LNCAP (cell line): ENCODE measurements around the gene KNG1.

Experiments used
- TF ChIP-seq, protein P1 (sequence below): fragments of 450-650 bp; IDR thresholded peaks from 2 replicates; pipeline ENCODE4 v1.5.1; 2017; ENCODE audit warnings: mild to moderate bottlenecking

Gene KNG1

DNA sequence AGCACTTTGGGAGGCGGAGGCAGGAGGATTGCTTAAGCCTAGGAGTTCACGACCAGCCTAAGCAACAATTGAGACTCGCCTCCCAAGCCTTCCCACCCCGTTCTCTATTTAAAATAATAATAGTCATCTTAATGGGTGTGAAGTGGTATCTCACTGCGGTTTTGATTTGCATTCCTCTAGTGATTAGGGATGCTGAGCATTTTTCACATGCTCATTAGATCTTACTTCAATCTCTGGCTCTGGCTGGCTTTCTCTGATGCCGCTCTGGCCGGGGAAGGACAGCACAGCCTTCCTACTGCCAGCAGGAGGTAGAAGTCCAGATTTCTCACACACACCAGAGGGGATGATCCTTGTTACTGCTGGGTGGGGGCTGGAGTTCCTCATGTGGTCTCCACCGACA lies 58.8 kb downstream of the KNG1 start:
- TF ChIP-seq, protein P1, sequence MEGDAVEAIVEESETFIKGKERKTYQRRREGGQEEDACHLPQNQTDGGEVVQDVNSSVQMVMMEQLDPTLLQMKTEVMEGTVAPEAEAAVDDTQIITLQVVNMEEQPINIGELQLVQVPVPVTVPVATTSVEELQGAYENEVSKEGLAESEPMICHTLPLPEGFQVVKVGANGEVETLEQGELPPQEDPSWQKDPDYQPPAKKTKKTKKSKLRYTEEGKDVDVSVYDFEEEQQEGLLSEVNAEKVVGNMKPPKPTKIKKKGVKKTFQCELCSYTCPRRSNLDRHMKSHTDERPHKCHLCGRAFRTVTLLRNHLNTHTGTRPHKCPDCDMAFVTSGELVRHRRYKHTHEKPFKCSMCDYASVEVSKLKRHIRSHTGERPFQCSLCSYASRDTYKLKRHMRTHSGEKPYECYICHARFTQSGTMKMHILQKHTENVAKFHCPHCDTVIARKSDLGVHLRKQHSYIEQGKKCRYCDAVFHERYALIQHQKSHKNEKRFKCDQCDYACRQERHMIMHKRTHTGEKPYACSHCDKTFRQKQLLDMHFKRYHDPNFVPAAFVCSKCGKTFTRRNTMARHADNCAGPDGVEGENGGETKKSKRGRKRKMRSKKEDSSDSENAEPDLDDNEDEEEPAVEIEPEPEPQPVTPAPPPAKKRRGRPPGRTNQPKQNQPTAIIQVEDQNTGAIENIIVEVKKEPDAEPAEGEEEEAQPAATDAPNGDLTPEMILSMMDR = no peak

DNA sequence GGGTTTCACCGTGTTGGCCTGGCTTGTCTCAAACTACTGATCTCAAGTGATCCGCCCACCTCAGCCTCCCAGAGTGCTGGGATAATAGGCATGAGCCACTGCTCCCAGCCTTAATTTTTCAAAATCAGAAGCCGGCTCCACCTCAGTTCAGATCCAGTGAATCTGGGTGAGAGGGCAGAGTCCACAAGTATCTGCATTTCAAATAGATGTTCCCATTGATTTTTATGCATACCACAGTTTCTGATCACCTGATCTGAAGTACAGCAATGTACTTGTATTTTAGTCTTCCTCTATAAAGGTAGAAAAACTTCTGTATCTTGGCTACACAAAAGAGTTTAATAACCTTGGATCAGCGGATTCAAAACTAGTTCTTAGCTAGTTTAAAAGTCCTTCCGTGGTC lies 62.0 kb downstream of the KNG1 start:
- TF ChIP-seq, protein P1 = no peak

DNA sequence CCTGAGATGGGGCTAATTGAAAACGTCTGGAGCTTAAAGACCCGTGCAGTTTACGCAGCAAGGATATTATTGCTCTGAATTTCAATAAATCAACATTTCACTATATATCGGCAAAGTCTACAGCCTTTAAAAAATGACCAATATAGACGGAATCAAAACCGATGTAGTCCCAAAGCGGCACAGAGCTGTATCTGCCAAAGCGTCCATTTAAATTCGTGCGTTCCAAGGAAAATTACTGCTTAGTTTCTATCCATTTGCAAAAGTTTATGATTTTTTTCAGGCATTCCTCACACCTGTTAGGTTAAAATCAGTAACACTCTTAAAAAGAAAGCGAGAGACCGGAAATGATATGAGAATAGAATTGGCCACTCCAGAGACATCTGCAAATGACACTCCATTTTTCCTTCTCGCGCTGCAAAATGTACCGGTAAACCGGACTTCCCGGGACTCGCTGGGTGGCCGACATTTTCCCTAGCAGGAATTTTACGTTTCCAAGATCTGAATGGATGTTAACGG lies 65.4 kb downstream of the KNG1 start:
- TF ChIP-seq, protein P1 = no peak

DNA sequence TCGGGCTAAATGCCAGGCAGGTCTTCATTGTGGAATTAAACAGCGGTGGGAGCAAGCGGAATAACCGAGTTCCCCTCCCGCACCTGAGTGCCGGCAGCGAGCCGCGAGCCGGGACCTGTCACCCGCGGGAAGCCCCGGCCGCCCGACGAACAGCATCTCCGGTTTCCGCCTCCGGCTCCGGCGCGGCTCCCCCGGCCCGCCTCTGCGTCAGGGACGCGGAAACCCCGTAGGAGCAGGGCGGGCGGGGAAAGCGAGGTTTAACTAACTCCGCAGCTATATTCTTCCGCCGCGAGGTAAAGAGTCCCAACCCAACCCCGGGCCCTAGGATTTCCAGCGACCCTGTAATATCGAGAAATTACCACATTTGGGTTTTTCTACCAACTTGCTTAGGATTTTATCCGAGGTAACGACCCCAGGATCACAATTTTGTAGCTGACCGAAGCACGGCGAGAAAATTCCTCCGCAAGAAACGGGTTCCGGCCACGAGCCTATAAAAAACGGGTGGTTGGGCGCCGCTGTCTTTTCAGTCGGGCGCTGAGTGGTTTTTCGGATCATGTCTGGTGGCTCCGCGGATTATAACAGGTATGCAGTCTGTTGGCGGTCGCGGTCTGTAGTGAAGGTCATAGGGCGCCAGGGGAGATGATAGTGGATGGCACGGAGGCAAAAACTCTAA lies 66.0 kb downstream of the KNG1 start, which contains the start of gene EIF4A2:
Gene EIF4A2, plus strand, starts transcription at position 520 of the 673 bp plus-strand sequence. Its CDS starts 34 bp downstream, at position 554.
- TF ChIP-seq, protein P1 = no peak

DNA sequence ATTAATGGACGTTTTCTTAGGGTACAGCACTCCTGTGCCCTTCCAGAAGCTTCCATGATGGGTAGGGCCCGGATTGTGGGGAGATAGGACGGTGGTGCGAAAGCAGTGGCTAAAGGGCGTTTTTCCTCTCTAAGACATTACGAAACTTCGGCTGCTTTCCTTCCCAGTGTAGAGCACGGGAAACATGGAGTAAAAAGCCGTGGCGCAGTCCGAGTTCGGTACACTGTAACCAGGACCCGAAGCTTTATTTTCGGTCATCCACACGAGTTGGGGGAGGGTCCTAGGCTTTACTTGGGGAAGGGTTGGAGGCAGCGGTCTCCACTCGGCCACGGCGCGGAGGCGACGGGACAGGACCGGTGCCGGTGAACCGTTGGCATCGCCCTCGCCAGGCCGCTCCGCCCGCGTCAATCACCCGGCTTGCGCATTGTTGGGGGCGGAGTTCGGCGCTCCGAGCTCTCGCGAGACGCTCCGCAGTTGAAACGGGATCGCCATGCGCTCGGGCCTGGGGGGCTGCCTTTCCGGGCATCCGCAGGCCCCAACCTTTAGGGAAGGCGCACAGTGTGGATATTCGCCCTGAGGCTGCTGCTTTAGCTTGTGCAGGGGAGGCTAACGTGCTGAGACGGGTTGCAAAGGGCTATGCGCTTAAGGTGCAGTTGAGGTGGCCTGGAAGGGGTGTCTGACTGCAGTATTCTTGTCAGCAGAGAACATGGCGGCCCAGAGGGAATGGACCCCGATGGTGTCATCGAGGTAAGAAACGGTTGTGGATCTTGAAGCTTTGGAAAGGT lies 66.8 kb downstream of the KNG1 start:
- TF ChIP-seq, protein P1 = no peak

DNA sequence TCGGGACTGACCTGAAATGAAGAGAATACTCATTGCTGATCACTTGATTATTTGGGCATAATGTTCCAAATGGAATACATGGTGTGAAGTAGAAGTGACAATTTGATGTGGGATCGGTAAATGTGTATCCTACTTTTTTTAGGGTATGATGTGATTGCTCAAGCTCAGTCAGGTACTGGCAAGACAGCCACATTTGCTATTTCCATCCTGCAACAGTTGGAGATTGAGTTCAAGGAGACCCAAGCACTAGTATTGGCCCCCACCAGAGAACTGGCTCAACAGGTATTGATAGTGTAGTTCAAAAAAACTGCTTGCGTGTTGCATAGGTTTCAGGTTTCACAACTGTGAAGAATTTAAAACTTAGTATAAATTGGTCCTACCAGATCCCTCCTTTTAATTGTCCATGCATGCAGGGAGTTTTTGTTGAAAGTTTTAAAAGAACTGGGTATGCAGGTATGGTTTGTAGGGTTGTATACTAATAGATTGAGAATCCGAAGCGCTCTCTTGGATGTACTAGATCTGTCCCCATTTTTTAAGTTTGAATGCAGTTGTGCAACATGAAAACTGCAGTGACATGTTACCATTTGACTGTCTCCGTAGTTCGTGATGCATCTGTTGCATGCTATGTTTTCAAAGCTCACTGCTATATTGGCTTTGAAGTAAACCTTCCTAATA lies 67.8 kb downstream of the KNG1 start:
- TF ChIP-seq, protein P1 = no peak

DNA sequence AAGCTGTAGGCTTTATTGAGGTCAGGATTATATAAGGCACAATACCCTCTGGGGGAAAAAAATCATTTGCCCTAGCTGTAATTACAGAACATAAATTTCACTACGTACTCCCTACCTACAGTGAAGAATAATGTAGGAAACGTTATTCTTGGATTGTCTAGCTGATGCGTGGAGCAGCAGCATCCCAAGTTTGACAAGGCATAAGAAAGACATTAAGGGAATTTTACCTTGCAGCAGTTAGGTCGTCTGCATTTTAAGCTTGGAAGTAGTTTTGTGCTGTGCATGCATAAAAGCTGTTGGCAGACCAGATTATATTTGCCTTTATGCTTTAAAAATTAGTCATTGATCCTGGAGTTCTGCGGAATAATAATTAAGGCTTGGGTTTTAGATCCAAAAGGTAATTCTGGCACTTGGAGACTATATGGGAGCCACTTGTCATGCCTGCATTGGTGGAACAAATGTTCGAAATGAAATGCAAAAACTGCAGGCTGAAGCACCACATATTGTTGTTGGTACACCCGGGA lies 68.4 kb downstream of the KNG1 start:
- TF ChIP-seq, protein P1 = no peak
